HEK293T (cell line): ENCODE measurements around the gene IFT88.
A peak's percentile ranks its signal among the peaks of the same experiment; 100 is the strongest.

Experiments used
- CTCF ChIA-PET: fragments of 350-600 bp; formaldehyde crosslinking; extraction: SDS; loops from one replicate; lab custom pipeline; 2021; ENCODE audit warnings: antibody characterized with exemption, inconsistent platforms; lab: Yijun Ruan, JAX
- POLR2A ChIA-PET: fragments of 350-600 bp; formaldehyde crosslinking; extraction: SDS; loops from one replicate; lab custom pipeline; 2020; ENCODE audit warnings: antibody characterized with exemption, inconsistent platforms; lab: Yijun Ruan, JAX
- DNase-seq: peaks from one replicate; pipeline ENCODE4 v3.0.0; 2012; ENCODE audit warnings: mixed read lengths; ENCODE audit errors: extremely low spot score
- ARNT ChIP-seq: fragments of 450-650 bp; IDR thresholded peaks from 2 replicates; pipeline ENCODE4 v1.6.1; 2017; ENCODE audit warnings: mild to moderate bottlenecking
- BHLHE40 ChIP-seq: fragments of 450-650 bp; IDR thresholded peaks from 2 replicates; pipeline ENCODE4 v1.6.1; 2016; ENCODE audit warnings: mild to moderate bottlenecking, moderate library complexity, borderline replicate concordance
- CTBP1 ChIP-seq: fragments of 450-650 bp; IDR thresholded peaks from 2 replicates; pipeline ENCODE4 v1.6.1; 2016; ENCODE audit warnings: borderline replicate concordance
- ELF4 ChIP-seq: fragments of 450-650 bp; IDR thresholded peaks from 2 replicates; pipeline ENCODE4 v1.6.1; 2017; ENCODE audit warnings: antibody characterized with exemption
- FOXA1 ChIP-seq: fragments of 450-650 bp; IDR thresholded peaks from 2 replicates; pipeline ENCODE4 v1.6.1; 2016; ENCODE audit warnings: mild to moderate bottlenecking
- FOXK2 ChIP-seq: fragments of 450-650 bp; IDR thresholded peaks from 2 replicates; pipeline ENCODE4 v1.6.1; 2016; ENCODE audit warnings: mild to moderate bottlenecking
- FOXM1 ChIP-seq: fragments of 450-650 bp; IDR thresholded peaks from 2 replicates; pipeline ENCODE4 v1.6.1; 2017; ENCODE audit warnings: mild to moderate bottlenecking, borderline replicate concordance
- HDGF ChIP-seq: fragments of 450-650 bp; IDR thresholded peaks from 2 replicates; pipeline ENCODE4 v1.6.1; 2017; ENCODE audit warnings: antibody characterized with exemption, borderline replicate concordance
- L3MBTL2 ChIP-seq: fragments of 450-650 bp; conservative IDR thresholded peaks from 2 replicates; pipeline ENCODE4 v1.6.1; 2016; ENCODE audit warnings: mild to moderate bottlenecking
- LEF1 ChIP-seq: fragments of 450-650 bp; IDR thresholded peaks from 2 replicates; pipeline ENCODE4 v1.6.1; 2017; ENCODE audit warnings: mild to moderate bottlenecking, borderline replicate concordance
- NFRKB ChIP-seq: fragments of 450-650 bp; IDR thresholded peaks from 2 replicates; pipeline ENCODE4 v1.6.1; 2016; ENCODE audit warnings: mild to moderate bottlenecking, moderate library complexity
- SP1 ChIP-seq: fragments of 450-650 bp; IDR thresholded peaks from 2 replicates; pipeline ENCODE4 v1.6.1; 2017
- SUZ12 ChIP-seq: fragments of 450-650 bp; IDR thresholded peaks from 2 replicates; pipeline ENCODE4 v1.6.1; 2016; ENCODE audit warnings: mild to moderate bottlenecking
- TARDBP ChIP-seq: fragments of 450-650 bp; IDR thresholded peaks from 2 replicates; pipeline ENCODE4 v1.6.1; 2016
- ZNF384 ChIP-seq: fragments of 450-650 bp; IDR thresholded peaks from 2 replicates; pipeline ENCODE4 v1.6.1; 2016
- TF ChIP-seq, protein P1 (sequence below): fragments of 450-650 bp; IDR thresholded peaks from 2 replicates; pipeline ENCODE4 v1.6.1; 2016

Gene IFT88

DNA sequence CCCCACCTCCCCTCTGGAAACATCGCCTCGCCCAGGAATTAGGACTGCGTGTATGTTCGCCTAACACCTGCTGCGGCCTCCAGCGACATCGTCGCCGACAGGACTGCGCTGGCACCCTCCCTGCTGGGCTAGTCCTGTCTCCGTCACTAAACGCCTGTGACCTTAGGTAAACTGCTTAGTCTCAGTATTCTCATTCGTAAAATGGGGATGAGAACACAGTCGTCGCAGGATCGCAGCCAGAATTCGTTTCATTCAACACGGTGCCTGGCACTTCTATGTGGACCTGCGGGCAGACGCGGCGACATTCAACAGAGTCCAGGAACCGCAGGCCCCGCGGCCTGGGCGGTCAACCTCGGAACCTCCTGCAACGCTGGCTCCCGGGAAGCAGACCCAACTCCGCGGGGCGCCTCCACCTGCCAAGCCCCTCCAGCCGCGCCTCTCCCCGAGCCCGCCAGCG is 41.8 kb upstream of the IFT88 start:
- ChIA-PET POLR2A (interaction anchor here (1.0 kb wide), 1 partner anchor 23 kb away, joined by 3 read pairs; no protein-coding TSS in a partner anchor), CTCF (no interaction called here)
- DNase-seq, result peak; percentile 8
- TF ChIP-seq ZNF384 (no peak), L3MBTL2 (peak; percentile 44)

DNA sequence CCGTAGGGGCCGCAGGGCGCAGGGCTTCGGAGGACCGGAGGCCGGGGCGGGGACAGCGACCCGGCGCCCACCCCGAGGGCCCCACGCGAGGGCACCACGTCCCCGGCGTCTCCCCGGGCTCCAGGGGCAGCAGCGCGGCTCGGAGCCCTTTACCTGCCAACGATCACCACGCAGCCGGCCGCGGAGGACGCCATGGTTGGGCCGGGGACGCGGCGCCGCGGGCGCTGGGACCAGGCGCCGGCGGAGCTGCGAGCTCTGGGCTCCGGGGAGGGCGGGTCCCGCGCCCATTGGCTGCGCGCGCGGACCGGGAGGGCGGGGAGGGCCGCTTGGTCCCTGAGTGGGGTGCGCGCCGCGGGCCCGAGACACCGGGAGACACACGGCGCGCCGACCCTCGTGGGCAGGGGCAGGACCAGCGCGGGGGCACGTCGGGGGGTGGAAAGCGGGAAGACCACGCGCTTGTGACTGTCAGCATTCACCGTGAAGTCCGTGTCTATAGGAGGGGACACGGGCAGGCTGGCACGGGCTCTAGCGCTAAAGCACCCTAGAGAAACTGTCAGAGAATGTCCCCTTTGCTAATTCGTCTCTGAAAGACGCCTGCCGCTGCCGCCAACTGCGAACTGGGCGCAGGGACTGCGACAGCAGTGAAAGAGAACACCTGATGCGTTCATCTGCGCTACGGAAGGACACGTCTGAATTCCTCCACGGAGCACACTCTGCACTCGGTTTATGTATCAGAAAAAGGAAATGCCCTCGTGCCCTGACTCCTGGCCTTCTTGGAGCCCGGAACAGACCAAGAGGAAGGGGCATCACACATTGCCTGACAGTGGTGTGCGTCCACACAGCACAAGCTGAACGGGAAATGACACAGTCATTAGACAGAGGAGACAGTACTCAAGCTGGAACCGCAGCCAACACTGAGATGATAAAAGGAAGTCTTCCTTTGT is 41.1 kb upstream of the IFT88 start, which contains the start of gene CRYL1:
TSS of gene CRYL1 (minus strand) at position 257 of the 944 bp plus-strand sequence. CDS start at position 194, 63 bp downstream.
- POLR2A ChIA-PET, result interaction anchor here (0.6 to 1.0 kb wide), 2 partner anchors 20 to 22 kb away, joined by 3 read pairs; no protein-coding TSS in a partner anchor
- peak; percentile 53 for DNase-seq
- TF ChIP-seq L3MBTL2 (0 out of 2 replicates have a peak, but pooled peaks have one; percentile 48), SP1 (no peak), ARNT (no peak), BHLHE40 (no peak), FOXM1 (no peak), NFRKB (no peak), ELF4 (no peak), FOXA1 (no peak)
- CTCF ChIA-PET, result no interaction called here

DNA sequence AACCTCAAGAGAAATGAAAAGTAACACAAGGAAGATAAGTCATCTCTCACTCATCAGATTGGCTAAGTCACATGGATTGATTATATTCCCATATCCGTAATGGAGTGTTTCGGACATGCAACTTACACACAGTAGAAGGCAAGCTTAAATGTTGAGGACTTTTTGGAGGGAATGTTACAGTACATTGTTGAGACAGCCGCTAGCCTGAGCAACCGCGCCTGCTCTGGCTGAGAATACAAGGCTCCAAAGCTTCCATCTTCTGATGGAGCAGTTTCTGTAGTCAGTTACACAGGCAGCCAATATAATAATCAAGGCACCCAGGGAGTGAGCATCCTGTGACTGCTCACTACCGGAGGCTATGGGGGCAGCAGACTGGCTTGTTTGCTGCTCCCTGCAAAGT is 40.3 kb upstream of the IFT88 start:
- POLR2A ChIA-PET, result interaction anchor here (0.6 to 0.8 kb wide), 2 partner anchors 21 to 247 kb away, joined by 3 read pairs; partner anchors contain the start of gene EEF1AKMT1
- TF ChIP-seq, protein P1, sequence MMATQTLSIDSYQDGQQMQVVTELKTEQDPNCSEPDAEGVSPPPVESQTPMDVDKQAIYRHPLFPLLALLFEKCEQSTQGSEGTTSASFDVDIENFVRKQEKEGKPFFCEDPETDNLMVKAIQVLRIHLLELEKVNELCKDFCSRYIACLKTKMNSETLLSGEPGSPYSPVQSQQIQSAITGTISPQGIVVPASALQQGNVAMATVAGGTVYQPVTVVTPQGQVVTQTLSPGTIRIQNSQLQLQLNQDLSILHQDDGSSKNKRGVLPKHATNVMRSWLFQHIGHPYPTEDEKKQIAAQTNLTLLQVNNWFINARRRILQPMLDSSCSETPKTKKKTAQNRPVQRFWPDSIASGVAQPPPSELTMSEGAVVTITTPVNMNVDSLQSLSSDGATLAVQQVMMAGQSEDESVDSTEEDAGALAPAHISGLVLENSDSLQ, result no peak
- TF ChIP-seq ZNF384, result no peak
- no peak for TF ChIP-seq L3MBTL2
- no peak for TF ChIP-seq HDGF
- TF ChIP-seq ARNT, result no peak
- no peak for TF ChIP-seq SP1
- no peak for TF ChIP-seq CTBP1
- no peak for TF ChIP-seq BHLHE40
- TF ChIP-seq LEF1, result no peak
- no peak for TF ChIP-seq FOXK2
- TF ChIP-seq ELF4, result no peak
- no peak for TF ChIP-seq TARDBP
- DNase-seq, result no peak
- CTCF ChIA-PET, result no interaction called here

DNA sequence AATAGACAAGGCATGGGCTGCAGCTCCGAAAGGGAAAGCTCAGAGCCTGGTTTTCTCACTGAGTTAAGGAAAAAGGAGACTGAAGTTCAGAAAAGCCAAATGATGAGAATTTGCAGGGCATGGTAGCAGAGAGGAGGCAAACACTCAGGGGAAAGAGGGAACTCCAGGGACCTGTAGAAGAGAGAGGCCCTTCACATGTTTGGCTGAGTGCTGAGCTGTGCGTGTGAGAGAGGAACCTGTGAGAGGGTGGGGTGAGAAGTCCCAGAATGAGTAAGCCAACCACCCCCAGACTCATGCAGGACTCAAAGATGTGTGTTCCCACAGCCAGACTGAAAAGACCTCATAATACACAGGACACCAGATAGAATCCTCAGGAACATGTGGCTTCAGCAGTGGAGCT is 38.5 kb upstream of the IFT88 start:
- ChIA-PET POLR2A (no interaction called here), CTCF (no interaction called here)
- TF ChIP-seq L3MBTL2 (no peak), HDGF (no peak), NFRKB (no peak), ELF4 (no peak), CTBP1 (no peak), LEF1 (no peak), ZNF384 (no peak), SUZ12 (no peak), TARDBP (no peak), SP1 (no peak), FOXK2 (no peak), FOXA1 (no peak), ARNT (no peak), FOXM1 (no peak), BHLHE40 (no peak)
- TF ChIP-seq, protein P1, result no peak
- DNase-seq, result no peak

DNA sequence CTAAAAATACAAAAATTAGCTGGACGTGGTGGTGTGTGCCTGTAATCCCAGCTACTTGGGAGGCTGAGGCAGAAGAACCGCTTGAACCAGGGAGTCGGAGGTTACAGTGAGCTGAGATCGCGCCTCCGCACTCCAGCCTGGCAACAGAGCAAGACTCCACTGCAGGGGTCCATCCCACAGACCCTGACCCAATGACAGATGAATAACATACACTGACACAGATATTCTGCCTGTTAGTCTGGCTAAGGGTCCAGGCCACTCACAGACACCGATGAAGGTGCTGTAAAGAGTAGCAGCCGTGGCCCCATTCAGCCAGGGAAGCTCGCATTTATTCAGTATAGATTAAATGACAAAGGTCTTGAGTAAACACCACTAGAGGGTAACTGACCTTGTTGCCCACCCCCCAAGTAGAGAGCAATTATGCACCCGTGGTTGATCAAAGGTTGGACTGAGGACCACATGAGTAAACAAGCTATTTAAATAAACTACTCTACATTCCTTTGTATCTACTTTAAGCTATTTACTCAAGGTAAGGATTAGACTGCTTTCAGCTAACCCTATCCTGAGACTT is 32.8 kb upstream of the IFT88 start:
- ChIA-PET POLR2A (no interaction called here), CTCF (interaction anchor here (0.6 kb wide), 1 partner anchor 390 kb away, joined by 6 read pairs; no protein-coding TSS in a partner anchor)
- TF ChIP-seq FOXK2 (no peak), SUZ12 (no peak), LEF1 (no peak), NFRKB (no peak)
- DNase-seq, result no peak

DNA sequence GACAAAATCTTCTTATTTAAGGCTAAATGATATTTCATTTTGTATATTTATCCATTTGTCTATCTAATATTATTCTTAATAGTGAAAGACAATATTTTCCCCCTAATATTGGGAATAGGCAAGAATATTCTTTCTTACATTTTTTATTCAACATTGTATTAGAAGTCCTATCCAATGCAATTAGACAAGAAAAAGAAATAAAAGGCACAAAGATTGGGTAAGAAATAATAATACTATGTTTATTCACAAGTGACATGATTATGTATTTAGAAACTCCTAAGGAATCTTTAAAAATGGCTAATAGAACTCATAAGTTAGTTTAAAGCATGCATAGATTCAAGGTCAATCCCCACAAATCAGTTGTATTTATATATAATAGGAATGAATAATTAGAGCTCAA is 30.0 kb upstream of the IFT88 start:
- no peak for DNase-seq
- POLR2A ChIA-PET, result no interaction called here
- CTCF ChIA-PET, result no interaction called here
- no peak for TF ChIP-seq FOXM1
- no peak for TF ChIP-seq CTBP1
- TF ChIP-seq ARNT, result no peak
